Natural killer cell (primary cell): ENCODE results near the gene PPP2CA. TPM values are rescaled to one million over a fixed set of nuclear protein-coding genes. Genes with fewer than 3 reads are reported as not detected.

Experiments used
- ATAC-seq, 3 donors: fragments of 150-1000 bp in 2 of 3; fragments of 200-7000 bp in 1 of 3; cut with Tn5 transposase; 1 replicate in 1 of 3; 2 replicates in 2 of 3; pipeline ENCODE4 v1.10.0; 2021; ENCODE audit warnings: mild to moderate bottlenecking in 2 of 3, moderate library complexity in 2 of 3
- DNase-seq, 2 donors: peaks; one replicate each; pipeline versions ENCODE4 v3.0.0 to v3.0.0-alpha.2; 2013 to 2021; ENCODE audit warnings: mixed read lengths in 1 of 2
- H3K27ac ChIP-seq: one replicate; pipeline ENCODE4 v1.5.1; 2013; ENCODE audit warnings: mild to moderate bottlenecking, low read length
- H3K27me3 ChIP-seq: one replicate; pipeline ENCODE4 v1.6.1; 2013; ENCODE audit warnings: low read length; ENCODE audit not compliant: control insufficient read depth, insufficient read depth
- H3K36me3 ChIP-seq: one replicate; pipeline ENCODE4 v1.6.1; 2013; ENCODE audit warnings: low read length; ENCODE audit not compliant: control insufficient read depth, insufficient read depth
- H3K4me1 ChIP-seq: one replicate; pipeline ENCODE4 v1.6.1; 2013; ENCODE audit warnings: low read length; ENCODE audit not compliant: control insufficient read depth, insufficient read depth
- H3K4me3 ChIP-seq: one replicate; pipeline ENCODE4 v1.5.1; 2013; ENCODE audit warnings: low read length
- H3K9me3 ChIP-seq: one replicate; pipeline ENCODE4 v1.6.1; 2013; ENCODE audit warnings: low read length; ENCODE audit not compliant: control insufficient read depth, insufficient read depth
- H3K27ac Mint-ChIP-seq, 2 donors: one replicate each; pipeline ENCODE4 v1.8.0; 2022; ENCODE audit warnings: mild to moderate bottlenecking in 2 of 2, mixed read lengths in 2 of 2, moderate library complexity in 1 of 2
- H3K27me3 Mint-ChIP-seq, 2 donors: one replicate each; pipeline ENCODE4 v1.8.0; 2022; ENCODE audit warnings: low read depth in 2 of 2, mixed read lengths in 2 of 2
- H3K36me3 Mint-ChIP-seq: one replicate; pipeline ENCODE4 v1.8.0; 2022; ENCODE audit warnings: mixed read lengths
- H3K4me1 Mint-ChIP-seq, 2 donors: one replicate each; pipeline ENCODE4 v1.8.0; 2022; ENCODE audit warnings: mixed read lengths in 2 of 2
- H3K4me3 Mint-ChIP-seq: one replicate; pipeline ENCODE4 v1.8.0; 2022; ENCODE audit warnings: mild to moderate bottlenecking, moderate library complexity, mixed read lengths
- H3K9me3 Mint-ChIP-seq, 2 donors: one replicate each; pipeline ENCODE4 v1.8.0; 2022; ENCODE audit warnings: mixed read lengths in 2 of 2
- CTCF ChIP-seq: fragments of 200-600 bp; IDR thresholded peaks from one replicate; pipeline ENCODE4 v1.8.0; 2022; ENCODE audit warnings: antibody characterized with exemption
- WGBS: methylation state at CpG from one replicate; pipeline ENCODE4 v1.1.7; 2013; ENCODE audit warnings: missing lambda C conversion rate; ENCODE audit not compliant: insufficient coverage; 5-methylcytosine and 5-hydroxymethylcytosine counted together
- intact Hi-C: fragments of 100-400 bp; cut with micrococcal nuclease; formaldehyde crosslinking; loops from one replicate; pipeline ENCODE4 v1.14.2; 2022
- total RNA-seq, 4 donors: library from RNA; stranded (reverse); fragments of 120-200 nt in 1 of 4; gene quantifications; one replicate each; pipeline versions ENCODE4 v1.2.3 to v1.2.4, GENCODE V29; 2013 to 2022

PPP2CA gene
- total RNA-seq, 3 donors from 2014 or later (not counting 1 experiment from before 2014, with no cell fraction given) = 188 to 205 (median 191) TPM

GRCh38 chr5:134249469-134250379 lies 23.9 kb upstream of the PPP2CA start:
- Histone ChIP-seq H3K27me3 (no peaks in the 10 kb centered on the region), H3K4me3 (no peak overlapping the region), H3K27ac (no peak overlapping the region), H3K36me3 (no peaks in the 10 kb centered on the region), H3K9me3 (no peaks in the 10 kb centered on the region), H3K4me1 (no peaks in the 10 kb centered on the region)
- Mint-ChIP-seq H3K9me3 (no peaks in the 10 kb centered on the region), H3K27me3 (peaks cover 0 to 7% of the 10 kb centered on the region in 2 donors), H3K4me1 (no peaks in the 10 kb centered on the region), H3K27ac (no peak overlapping the region), H3K4me3 (no peak overlapping the region), H3K36me3 (no peaks in the 10 kb centered on the region)
- 86% methylated on average over 15 of the region's 15 CpGs for WGBS
- TF ChIP-seq CTCF = no peak
- ATAC-seq = no peak
- DNase-seq = peak in 1 of 2 donors; percentile 17
- intact Hi-C loops = no loop called here

GRCh38 chr5:134248256-134248655 lies 22.4 kb upstream of the PPP2CA start:
- Mint-ChIP-seq H3K36me3 (no peaks in the 10 kb centered on the region), H3K4me1 (no peaks in the 10 kb centered on the region), H3K27me3 (peaks cover 0 to 3% of the 10 kb centered on the region in 2 donors), H3K4me3 (no peak overlapping the region), H3K27ac (no peak overlapping the region), H3K9me3 (no peaks in the 10 kb centered on the region)
- DNase-seq (no peak), ATAC-seq (no peak)
- no peaks in the 10 kb centered on the region for H3K9me3 ChIP-seq
- H3K27ac ChIP-seq = no peak overlapping the region
- no peak for TF ChIP-seq CTCF
- no peaks in the 10 kb centered on the region for H3K4me1 ChIP-seq
- no peaks in the 10 kb centered on the region for H3K36me3 ChIP-seq
- 97% methylated on average over 2 of the region's 3 CpGs for WGBS
- no peak overlapping the region for H3K4me3 ChIP-seq
- intact Hi-C loops = no loop called here
- H3K27me3 ChIP-seq = no peaks in the 10 kb centered on the region

- H3K9me3 ChIP-seq = no peaks in the 10 kb centered on the region
- Mint-ChIP-seq H3K4me1 (no peaks in the 10 kb centered on the region), H3K9me3 (no peaks in the 10 kb centered on the region), H3K4me3 (no peak overlapping the region), H3K36me3 (no peaks in the 10 kb centered on the region), H3K27me3 (peaks cover 0 to 3% of the 10 kb centered on the region in 2 donors), H3K27ac (no peak overlapping the region)
- no peaks in the 10 kb centered on the region for H3K4me1 ChIP-seq
- no peak overlapping the region for H3K27ac ChIP-seq
- H3K4me3 ChIP-seq = no peak overlapping the region
- no peaks in the 10 kb centered on the region for H3K27me3 ChIP-seq
- 92% methylated on average over 5 of the region's 6 CpGs for WGBS
- no peak for TF ChIP-seq CTCF
- ATAC-seq = no peak
- H3K36me3 ChIP-seq = no peaks in the 10 kb centered on the region
- DNase-seq = no peak
- intact Hi-C loops = no loop called here
These were observed 21.8 kb upstream of the PPP2CA start for GRCh38 chr5:134247428-134248224.
